Erythroblast (primary cell): ENCODE measurements around the gene ADARB2.

ENCODE experiments used
- GATA1 ChIP-seq: IDR thresholded peaks from 2 replicates; pipeline ENCODE4 v1.6.1; 2011; ENCODE audit warnings: low read depth, mild to moderate bottlenecking, control low read depth, low read length, moderate library complexity
- POLR2A ChIP-seq: IDR thresholded peaks from 2 replicates; pipeline ENCODE4 v1.6.1; 2011; ENCODE audit warnings: mild to moderate bottlenecking, low read length

DNA sequence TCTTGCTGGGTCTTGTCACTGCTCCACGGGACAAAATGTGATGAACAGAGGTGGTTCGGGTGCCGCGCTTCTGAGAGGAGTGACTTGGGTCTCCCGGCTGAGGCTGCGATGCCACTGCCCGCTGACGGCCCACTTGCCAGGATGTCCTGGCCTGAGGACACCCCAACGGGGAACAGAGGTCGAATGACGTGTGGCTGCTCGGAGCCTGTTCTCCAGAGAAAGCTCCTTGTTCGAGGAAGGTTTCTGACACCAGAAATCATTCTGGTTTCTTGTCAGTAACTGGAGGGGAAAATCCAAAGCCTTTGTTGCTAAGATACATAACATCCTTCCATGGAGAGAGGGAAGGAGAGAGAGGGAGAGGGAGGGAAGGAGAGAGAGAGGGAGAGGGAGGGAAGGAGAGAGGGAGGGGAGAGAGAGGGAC, 444.7 kb downstream of the ADARB2 start:
- TF ChIP-seq POLR2A, result no peak
- no peak for TF ChIP-seq GATA1
